ENCODE results near the gene KPNA1.

GRCh38 chr3:122516846-122517360 is 2.2 kb upstream of the KPNA1 start:
- TF ChIP-seq CTCF (IDR thresholded peaks at IDR 0.05) = no peak
- no peak for TF ChIP-seq EP300 (IDR thresholded peaks at IDR 0.05)
